Mesenteric fat pad (tissue), 1 donor: ENCODE data around the gene FNDC11. TPM values are rescaled to one million over a fixed set of nuclear protein-coding genes. Genes with fewer than 3 reads are reported as not detected.
"Not testable (repeated sequence)": the region's sequence is repeated elsewhere in the genome, so short reads cannot be mapped to it uniquely, and the experiment has no call there.

ENCODE experiments used
- DNase-seq: peaks from one replicate; pipeline ENCODE4 v3.0.0-alpha.2; 2020; ENCODE audit warnings: low spot score
- total RNA-seq: library from RNA; stranded (reverse); fragmentation: NEBNext Ultra II Directional; extraction: Animal tissue kit (Norgen Biotek cat#: 25700); gene quantifications from one replicate; pipeline ENCODE4 v1.2.1, GENCODE V29; 2021
- donor health status: DM: yes; HTN: yes; CAD: no.

Gene FNDC11
- total RNA-seq, 1 donor from 2014 or later, result 0.13 TPM

DNA sequence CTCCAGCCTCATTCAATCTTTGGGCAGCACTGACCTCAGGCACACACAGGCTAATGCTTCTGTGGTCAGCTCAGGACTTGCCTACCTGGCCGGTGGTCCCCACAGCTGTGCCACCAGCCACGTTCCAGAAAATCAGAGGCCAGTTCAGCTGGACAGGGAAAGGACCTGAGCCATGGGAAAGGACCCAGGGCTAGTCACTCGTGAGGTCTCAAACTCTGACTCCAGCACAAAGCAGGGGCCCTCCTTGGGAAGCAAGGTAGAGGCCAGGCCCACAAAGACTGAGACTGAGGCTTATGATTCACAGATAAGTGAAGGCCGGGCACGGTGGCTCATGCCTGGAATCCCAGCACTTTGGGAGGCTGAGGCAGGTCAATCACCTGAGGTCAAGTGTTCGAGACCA, 42.5 kb downstream of the FNDC11 start:
- DNase-seq, result no peak

DNA sequence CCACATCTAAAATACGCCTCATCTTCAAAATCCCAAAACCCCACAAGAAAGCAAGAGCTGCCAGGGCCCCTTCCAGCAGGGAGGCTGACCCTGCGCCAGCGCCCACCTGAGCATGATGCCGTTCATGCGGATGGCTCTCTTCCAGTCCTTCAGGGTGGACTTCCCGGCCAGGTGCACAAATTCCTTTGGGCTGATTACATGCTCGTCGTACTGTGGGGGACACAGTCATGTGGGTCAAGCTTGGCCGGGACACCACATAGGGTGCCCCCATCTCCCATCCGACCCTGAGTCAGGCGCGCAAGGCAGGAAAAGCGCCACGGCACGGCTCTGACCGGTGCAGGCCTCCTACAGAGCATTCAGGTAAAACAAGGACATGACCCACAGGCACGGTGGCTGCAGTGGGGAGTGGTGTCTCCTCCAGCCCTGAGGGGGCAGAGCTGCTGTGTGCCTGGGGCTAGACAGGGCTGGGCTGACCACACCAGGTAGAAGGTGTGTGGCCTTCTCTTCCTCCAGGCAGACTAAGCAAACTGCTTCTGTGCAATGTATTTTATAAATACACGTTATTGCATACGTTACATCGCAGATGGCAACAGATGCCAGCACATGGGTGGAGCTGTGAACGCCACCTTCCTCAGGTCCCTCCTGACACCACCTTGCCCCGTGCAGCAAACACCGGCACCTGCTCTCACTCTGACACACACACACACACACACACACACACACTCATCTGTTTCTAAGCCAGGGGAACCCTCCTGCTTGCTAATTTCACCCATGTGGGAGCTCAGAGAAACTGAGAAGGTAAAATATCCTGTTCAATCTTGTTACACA, 43.9 kb downstream of the FNDC11 start:
- no peak for DNase-seq

DNA sequence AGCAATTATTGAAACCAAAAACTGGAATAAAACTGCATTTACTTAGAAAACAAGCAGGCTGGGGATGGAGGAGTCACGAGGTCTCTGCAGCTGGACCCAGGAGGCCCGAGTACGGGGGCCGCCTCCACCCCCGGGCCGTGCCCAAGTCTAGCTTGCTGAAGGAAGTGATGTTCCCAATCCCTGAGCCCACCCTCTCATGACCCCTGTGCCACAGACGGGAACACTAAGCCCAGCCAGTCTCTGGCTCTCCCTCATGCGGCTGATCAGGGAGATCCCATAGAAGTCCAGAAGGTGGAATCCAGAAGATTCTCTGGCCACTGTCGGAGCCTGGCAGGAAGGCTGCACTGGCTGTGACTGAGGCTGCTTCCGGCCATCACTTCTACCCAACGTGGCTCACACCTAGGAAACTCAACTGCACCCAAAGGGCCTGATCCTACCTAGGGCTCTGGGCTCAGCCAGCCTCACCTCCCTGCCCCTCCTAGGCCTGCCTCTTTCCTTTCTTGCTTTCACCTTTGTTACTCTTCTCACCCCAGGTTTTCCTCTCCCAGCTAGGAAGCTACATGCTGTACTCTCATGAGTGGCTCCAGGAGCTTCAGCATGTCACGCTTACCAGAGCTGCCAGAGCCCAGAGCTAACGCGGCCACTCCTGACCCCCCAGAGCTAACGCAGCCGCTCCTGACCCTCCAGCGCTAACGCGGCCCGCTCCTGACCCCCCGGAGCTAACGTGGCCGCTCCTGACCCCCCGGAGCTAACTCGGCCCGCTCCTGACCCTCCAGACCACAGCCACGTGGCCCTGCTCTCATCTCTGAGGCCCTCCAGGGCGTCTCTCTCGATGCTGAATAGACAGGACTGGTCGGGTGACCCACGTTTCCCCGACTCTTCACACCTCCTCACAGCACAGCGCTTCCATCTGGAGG, 44.8 kb downstream of the FNDC11 start:
- no peak for DNase-seq

GRCh38 chr20:63599396-63600050, 45.6 kb downstream of the FNDC11 start:
- no peak for DNase-seq

- not testable (repeated sequence) for DNase-seq
Measured at GRCh38 chr20:63601679-63602078, 47.7 kb downstream of the FNDC11 start.

GRCh38 chr20:63602321-63602720, 48.4 kb downstream of the FNDC11 start:
- DNase-seq, result no peak

Other genes with a start within 250 kb of the FNDC11 start
- not detected for gene CHRNA4, start 192.8 kb upstream of the FNDC11 start, total RNA-seq
- not detected for gene KCNQ2, start 81.5 kb upstream of the FNDC11 start, total RNA-seq
- 1.2 TPM for gene EEF1A2, start 55.1 kb upstream of the FNDC11 start, total RNA-seq
- 173 TPM for gene PPDPF, start 33.4 kb upstream of the FNDC11 start, total RNA-seq
- 0.10 TPM for gene PTK6, start 16.8 kb upstream of the FNDC11 start, total RNA-seq
- gene SRMS, start 6.4 kb upstream of the FNDC11 start, total RNA-seq, result not detected
- gene HELZ2, start 20.1 kb downstream of the FNDC11 start, total RNA-seq, result 50.8 TPM
- 10.0 TPM for gene GMEB2, start 72.9 kb downstream of the FNDC11 start, total RNA-seq
- 9.9 TPM for gene STMN3, start 99.3 kb downstream of the FNDC11 start, total RNA-seq
- gene RTEL1, start 104.2 kb downstream of the FNDC11 start, total RNA-seq, result 31.7 TPM
- 4.7 TPM for gene TNFRSF6B, start 142.5 kb downstream of the FNDC11 start, total RNA-seq
- 47.3 TPM for gene ARFRP1, start 153.8 kb downstream of the FNDC11 start, total RNA-seq
- gene ZGPAT, start 153.9 kb downstream of the FNDC11 start, total RNA-seq, result 26.7 TPM
- 6.5 TPM for gene LIME1, start 182.5 kb downstream of the FNDC11 start, total RNA-seq
- 62.0 TPM for gene SLC2A4RG, start 185.6 kb downstream of the FNDC11 start, total RNA-seq